SKM-1 (cell line): ENCODE data around the gene BAIAP3.
"Not testable (repeated sequence)": the region's sequence is repeated elsewhere in the genome, so short reads cannot be mapped to it uniquely, and the experiment has no call there.

Source experiments
- DNase-seq: peaks from one replicate; lab custom pipeline; 2025; ENCODE audit not compliant: unreplicated experiment; lab: John Stamatoyannopoulos, UW

Gene BAIAP3, protein sequence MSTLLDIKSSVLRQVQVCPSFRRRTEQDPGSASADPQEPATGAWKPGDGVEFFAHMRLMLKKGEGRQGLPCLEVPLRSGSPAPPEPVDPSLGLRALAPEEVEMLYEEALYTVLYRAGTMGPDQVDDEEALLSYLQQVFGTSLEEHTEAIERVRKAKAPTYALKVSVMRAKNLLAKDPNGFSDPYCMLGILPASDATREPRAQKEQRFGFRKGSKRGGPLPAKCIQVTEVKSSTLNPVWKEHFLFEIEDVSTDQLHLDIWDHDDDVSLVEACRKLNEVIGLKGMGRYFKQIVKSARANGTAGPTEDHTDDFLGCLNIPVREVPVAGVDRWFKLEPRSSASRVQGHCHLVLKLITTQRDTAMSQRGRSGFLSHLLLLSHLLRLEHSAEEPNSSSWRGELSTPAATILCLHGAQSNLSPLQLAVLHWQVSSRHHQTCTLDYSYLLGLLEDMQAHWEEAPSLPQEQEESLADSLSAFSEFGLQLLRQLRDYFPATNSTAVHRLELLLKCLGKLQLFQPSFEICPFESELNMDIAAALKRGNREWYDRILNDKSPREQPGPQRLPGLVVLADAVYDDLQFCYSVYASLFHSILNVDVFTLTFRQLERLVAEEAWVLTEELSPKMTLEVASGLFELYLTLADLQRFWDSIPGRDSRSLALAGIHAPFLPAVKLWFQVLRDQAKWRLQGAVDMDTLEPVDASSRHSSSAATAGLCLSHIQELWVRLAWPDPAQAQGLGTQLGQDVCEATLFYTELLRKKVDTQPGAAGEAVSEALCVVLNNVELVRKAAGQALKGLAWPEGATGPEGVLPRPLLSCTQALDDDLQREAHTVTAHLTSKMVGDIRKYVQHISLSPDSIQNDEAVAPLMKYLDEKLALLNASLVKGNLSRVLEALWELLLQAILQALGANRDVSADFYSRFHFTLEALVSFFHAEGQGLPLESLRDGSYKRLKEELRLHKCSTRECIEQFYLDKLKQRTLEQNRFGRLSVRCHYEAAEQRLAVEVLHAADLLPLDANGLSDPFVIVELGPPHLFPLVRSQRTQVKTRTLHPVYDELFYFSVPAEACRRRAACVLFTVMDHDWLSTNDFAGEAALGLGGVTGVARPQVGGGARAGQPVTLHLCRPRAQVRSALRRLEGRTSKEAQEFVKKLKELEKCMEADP

DNA sequence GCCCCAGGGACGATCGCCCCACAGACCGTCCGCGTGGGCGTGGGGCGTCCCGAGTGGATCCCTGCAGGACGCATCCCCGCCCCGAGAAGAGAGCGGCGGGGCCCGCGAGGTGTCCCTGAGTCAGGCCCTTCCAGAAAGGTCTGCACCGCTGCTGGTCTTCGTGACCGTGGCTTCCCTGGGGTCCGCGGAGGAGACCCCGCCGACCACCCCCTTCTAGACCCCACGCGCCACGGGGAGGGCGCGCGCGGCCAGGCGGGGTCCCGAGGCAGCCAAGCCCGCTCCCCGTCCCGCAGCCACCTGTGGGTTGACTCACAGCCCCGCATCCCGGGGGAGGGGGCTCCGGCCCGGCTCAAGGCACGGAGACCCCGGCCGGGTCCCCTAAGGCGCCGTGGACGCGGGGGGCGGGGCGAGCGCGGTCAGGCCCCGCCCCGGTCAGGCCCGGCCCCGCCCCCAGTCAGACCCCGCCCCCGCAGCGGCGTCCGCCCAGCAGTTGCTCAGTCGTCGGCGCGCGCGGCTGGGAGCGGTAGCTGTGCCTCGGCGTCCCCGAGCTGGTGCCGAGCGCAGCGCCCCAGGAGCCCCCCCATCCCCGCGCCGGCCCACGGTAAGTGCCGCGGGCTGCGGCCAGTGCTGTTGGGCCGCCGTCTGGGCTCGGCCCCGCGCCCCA is at the start of gene BAIAP3:
BAIAP3 (plus strand) TSS at position 497 of the 664 bp plus-strand sequence. CDS start 4,905 bp downstream, outside the sequence.
- DNase-seq: no peak

DNA sequence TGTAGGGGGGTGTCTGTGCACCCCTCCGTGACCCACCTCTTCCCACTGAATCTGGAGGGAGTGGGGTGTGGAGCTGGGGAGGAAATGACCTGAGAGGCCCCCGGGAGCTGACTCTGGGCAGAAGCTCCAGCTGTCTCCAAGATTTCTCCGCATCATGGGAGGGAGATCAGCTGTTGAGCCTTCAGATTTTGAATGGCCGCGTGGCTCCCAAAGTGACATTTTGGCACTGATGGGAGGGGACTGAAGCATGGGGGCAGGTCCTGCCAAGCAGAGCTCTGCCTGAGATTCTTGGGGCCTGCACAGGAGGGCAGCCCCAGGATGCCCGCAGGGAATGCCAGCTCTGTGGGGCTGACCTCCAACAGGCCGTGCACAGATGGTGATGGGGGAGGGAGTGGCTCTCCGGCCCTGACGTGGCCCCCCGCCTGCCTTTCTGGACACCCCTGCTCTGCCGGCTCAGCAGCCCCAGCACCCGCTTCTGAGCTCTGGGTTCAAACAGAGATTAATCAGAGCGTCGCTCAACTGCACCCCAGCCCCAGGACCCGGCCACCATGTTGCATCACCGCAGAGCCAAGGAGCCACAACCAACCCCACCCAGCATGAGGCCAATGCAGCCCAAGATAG is 49.3 kb upstream of the BAIAP3 start:
- no peak for DNase-seq

DNA sequence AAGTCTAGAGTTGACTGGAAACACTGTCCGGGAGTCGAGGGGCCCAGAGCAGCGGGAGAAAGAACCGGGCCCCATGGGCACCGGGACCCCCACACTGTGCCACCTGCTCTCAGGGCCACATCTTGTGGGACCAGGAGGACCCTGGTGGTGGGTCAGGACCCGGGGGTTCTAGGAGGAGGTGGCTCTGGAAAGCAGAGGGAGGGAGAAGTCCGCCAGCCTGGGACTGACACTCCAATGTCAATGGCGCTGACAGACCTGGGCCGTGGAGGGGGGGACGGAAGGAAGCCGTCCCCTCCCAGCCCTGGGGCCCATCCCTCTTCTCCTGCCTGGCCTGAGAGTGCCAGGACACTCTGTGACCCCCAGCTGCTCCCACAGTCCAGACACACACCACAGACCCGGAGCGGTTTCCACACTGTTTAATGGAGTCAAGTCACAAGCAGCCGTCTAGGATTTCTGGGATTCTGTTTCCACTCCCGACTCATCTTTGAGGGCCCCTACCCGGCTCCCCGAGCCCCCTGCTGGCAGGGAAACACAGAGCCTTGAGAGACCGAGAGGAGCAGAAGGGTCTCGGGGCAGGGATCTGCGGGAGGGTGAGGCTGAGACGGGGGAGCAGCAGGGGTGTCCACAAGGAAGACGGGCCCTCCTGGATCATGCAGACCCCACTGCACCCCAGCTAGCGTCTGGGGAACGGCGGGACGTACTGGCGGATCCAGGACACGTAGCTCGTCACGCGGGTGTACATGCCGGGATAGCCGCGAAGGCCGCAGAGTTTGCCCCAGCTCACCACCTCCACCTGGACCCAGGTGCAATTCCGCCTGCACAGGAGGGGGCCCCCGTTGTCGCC is 47.6 kb upstream of the BAIAP3 start:
- no peak for DNase-seq

DNA sequence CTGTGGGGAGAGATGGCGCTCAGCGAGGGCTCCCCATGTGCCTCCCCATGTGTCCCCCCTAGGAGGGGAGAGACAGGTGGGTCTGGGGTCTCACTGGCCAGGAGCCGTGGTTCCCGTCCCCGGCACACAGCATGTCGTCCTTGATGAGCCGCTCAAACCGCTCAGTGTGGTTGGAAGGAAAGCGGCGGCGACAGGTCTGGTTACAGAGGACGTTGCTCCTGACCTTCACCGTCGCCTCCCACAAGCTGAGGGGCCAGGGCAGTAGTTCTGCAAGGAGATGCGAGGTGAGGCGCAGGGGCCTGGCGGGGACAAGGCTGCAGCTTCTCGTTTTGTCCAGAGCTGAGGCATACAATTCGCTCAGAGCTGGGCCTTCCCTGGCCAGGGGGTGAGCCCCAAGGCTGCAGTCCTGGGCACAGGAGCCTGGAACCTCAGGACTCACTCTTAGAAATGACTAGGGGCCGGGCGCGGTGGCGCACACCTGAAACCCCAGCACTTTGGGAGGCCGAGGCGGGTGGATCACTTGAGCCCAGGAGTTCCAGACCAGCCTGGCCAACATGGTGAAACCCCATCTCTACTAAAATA is 46.8 kb upstream of the BAIAP3 start:
- DNase-seq: no peak

DNA sequence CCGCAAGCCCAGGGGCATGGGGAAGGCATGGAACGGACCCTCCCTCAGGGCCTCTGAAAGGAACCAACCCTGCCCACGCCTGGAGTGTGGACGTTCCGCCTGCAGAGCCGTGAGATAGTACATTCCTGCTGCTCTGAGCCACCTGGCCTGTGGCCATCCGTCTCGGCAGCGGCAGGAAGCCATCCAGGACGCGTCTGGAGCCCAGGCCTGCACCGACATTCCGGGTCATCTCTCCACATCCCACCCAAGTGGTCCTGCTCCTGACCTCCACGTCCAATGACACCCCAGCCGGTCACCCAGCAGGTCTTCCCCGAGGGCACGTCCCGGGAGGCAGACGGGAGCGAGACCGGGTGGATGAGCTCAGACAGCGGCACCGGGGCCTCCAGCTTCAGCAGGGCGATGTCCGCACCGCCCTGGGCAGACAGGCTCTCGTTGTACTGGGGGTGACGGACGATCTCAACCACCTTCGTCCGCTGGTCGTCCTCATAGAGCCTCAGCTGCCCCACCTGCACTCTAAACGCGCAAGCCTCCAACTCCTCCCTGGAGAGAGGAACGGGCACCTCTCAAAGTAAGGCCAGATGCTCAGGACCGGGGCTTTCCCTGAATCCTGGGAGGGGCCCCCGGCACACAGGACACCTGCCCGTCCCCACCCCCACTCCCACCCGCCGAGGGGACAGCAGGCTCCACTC is 45.3 kb upstream of the BAIAP3 start:
- DNase-seq: no peak

DNA sequence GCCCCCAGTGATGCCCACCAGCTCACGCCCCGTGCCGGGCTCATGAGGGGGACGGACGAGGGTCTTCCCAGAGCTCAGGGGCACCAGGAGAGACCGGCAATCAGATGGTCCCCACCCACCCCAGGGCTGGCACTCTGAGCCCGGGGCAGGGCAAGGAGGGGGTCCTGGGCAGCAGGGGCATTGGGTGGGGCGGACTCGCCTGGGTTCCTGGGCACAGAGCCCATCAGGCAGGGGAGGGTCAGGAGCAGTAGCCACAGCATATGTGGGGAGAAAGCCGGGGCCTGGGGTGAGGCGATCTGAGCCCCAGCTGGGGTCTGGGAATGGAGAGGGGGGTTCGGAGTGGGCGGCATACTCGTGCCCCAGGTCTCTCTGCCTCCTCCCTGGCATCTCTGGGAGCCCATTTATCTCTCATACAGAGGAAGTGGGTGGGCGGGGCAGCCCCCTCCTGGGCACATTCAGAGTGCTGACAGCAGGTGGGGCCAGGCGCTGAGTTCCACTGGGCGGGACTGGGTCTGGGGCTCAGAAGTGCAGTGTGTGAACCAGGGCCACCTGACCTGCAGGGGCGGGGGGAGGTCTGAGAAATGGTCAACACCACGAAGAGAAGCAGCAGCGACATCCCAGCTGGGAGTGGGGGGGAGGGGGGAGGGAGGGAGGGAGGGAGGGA is 44.5 kb upstream of the BAIAP3 start:
- DNase-seq: no peak

DNA sequence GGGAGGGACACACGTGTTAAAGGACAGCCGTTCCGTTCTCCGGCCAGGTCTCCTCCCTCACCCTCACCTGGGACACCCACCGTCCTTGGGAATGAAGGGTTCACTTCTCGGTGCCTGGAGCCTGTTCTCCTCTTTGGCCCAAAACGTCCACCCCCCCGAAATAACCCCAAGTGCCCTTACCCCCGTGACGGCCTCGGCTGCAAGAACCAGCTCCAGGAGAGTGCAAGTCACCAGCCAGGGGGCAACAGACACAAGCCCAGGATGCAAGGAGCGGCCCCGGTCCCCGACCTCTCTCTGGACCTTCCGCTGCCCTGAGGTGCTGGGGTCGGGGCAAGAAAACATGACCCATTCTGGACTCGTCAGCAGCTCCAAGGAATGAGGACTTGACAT is 44.0 kb upstream of the BAIAP3 start:
- DNase-seq: no peak

DNA sequence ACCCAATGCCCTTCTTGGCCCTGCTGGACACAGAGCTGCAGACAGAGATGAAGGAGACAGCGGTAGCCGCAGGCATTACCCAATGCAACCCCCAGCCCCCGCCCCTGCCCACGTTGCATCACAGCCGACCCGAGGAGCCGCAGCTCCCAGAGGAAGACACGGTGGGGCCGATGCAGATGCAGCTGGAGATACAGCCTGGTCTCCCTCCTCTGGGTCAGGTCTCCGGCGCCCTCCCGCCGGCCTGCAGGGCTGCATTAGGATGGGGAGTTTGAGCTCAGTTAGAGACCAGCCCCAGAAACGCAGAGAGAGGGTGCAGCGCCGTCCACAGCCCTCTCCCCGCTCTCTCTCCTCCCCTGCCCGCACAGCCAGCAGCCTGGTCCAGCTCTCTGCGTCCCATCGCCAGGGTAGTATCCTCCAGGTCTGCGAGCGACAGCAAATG is 43.4 kb upstream of the BAIAP3 start:
- DNase-seq: peak; percentile 43

DNA sequence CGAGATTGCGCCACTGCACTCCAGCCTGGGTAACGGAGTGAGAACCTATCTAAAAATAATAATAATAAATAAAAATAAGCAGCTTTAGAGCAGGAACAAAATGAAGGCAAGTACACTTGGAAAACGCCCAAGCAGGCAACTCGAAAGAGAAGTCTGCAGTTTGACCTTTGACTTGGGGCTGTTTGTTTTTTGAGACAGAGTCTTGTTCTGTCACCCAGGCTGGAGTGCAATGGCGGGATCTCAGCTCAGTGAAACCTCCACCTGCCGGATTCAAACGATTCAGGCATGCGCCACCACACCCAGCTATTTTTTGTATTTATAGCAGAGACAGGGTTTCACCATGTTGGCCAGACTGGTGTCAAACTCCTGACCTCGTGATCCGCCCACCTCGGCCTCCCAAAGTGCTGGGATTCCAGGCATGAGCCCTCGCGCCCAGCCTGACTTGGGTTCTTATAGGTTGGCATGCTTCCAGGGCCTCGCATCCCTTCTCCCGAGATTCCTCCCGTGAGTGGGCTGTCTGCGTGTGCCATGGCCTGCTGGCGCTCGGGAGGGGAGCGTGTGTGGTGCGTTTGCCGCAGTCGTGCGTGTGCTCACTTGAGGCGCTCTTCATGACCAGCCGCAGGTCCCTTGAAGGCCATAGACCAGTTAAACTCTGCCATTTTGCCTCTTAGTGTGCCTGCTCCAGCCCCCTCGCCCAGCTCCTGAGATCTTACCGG is 42.4 kb upstream of the BAIAP3 start:
- no peak for DNase-seq

DNA sequence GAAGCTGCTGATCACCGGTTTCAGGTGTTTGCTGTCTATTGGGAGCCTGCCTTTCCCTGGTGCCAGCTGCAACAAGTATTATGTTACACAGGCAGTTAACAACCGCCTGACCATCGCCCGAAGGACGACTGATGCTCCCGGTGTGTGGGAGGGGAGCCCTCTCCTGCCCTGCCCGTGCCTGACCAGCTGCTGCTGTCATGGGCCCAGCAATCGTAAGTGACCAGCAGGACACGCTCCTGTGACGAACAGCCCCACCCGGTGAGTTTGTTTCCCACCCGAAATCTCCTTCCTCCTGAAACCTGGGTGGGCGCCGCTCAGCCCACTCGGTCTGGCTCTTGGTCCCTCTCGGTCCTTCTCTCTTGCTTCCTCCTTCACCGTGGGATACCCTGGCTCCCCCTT is 41.9 kb upstream of the BAIAP3 start:
- no peak for DNase-seq

DNA sequence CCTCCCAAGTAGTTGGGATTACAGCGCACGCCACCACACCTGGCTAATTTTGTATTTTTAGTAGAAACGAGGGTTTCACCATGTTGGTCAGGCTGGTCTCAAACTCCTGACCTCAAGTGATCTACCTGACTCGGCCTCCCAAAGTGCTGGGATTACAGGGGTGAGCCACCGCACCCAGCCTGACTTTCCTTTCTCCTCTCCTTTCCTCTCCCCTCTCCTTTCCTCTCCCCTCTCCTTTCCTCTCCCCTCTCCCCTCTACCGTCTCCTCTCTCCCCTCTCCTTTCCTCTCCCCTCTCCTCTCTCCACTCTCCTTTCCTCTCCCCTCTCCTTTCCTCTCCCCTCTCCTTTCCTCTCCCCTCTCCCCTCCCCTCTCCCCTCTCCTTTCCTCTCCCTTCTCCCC is 41.2 kb upstream of the BAIAP3 start:
- not testable (repeated sequence) for DNase-seq

DNA sequence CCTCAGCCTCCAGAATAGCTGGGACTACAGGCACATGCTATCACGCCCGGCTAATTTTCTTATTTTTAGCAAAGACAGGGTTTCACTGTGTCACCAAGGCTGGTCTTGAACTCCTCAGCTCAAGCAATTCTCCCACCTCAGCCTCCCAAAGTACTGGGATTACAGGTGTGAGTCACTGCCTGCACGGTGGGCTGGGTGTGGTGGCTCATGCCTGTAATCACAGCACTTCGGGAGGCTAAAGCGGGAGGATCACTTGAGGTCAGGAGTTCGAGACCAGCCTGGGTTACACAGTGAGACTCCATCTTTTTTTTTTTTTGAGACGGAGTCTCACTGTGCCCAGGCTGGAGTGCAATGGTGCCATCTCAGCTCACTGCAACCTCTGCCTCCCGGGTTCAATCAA is 40.6 kb upstream of the BAIAP3 start:
- DNase-seq: not testable (repeated sequence)

DNA sequence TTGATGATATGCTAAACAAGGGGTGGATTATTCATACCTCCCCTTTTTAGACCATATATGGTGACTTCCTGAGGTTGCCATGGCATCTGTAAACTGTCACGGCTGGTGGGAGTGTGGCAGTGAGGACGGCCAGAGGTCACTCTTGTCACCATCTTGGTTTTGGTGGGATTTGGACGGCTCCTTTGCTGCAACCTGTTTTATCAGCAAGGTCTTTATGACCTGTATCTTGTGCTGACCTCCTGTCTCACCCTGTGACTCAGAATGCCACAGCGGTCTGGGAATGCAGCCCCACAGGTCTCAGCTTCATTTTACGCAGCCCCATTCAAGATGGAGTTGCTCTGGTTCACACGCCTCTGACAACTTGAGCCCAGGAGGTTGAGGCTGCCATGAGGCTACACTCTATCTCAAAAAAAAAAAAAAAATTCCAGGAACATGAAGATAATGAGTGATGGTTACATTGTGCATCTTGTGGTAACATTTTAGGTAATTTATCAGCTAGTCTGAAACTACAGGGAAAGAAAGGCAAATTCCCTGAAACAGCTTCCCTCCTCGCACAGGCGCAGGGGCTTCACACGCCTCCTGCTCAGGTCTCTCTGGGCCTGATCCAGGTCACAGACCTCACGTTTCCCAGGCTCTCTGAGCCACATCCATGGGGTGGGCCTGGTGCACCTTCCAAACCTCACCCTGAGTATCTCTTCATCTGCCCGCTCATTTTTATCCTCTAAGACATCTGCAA is 39.4 kb upstream of the BAIAP3 start:
- DNase-seq: no peak

DNA sequence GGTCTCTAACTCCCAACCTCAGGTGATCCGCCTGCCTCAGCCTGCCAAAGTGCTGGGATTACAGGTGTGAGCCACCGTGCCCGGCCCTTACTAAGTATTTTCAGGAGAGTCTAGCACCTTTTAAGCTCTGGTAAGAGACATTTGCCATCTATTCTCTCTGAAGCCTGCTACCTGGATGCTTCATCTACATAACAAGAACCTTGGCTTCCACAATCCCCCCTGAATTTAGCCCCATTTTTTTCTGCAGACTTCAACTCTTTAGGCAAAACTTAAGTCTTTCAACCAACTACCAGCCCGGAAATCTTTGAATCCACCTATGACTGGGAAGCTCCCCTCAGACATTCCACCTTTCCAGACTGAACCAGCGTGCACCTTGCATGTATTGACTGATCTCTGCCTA is 38.0 kb upstream of the BAIAP3 start:
- DNase-seq: no peak

DNA sequence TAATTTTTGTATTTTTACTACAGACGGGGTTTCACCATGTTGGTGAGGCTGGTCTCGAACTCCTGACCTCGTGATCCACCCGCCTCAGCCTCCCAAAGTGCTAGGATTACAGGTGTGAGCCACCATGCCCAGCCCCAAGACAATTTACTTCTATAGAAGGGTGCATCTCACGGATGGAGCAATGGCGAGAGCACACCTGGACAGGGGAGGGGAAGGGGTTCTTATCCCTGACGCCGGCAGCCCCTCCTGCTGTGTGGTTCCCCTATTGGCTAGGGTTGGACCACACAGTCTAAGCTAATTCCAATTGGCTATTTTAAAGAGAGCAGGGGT is 36.8 kb upstream of the BAIAP3 start:
- DNase-seq: not testable (repeated sequence)

DNA sequence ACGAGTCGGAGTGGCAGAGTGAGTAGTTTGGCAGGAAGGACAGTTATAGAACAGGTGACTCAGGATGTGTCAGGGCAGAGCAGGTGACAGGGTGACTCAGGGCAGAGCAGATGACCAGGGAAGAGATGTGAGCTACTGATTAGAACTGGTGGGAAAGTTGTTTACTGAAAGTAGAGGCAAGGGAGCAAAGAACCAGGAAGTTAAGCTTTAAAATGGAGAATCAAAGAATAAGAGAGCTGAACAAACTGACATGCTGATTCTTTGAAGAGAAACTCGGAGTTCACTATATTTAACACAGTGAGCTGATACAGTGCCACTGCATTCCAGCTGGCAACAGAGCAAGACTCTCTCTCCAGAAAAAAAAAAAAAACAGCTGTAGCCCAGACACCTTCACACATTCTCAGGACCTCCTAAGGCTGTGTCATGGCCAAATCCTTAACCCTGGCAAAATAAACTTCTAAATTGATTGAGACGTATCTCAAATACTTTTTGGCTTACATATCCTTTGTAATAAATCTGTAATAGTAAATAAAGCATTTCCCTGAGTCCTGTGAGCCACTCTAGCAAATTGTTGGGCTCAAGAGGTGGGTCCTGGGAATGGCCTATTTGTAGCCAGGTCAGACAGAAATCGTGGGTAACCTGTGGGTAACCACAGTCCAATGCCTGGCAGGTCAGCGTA is 36.3 kb upstream of the BAIAP3 start:
- no peak for DNase-seq
